Gastrocnemius medialis (tissue), 4 donors: Measurements from ENCODE around the gene CXCR5. TPM values are rescaled to one million over a fixed set of nuclear protein-coding genes. Genes with fewer than 3 reads are reported as not detected.

Experiments used
- ATAC-seq, 2 donors: fragments of 150-250 bp; one replicate each; pipeline ENCODE4 v1.9.1; 2016
- DNase-seq, 2 donors: peaks; one replicate each; pipeline ENCODE4 v3.0.0-alpha.2; 2019
- H3K27ac ChIP-seq, 4 donors: fragments of 200-600 bp; sonication (generic); 1 replicate in 1 of 4; 2 replicates in 3 of 4; pipeline ENCODE4 v1.5.1; 2016 to 2018; ENCODE audit warnings: mild to moderate bottlenecking in 2 of 4, moderate library complexity in 1 of 4
- H3K27me3 ChIP-seq, 3 donors: fragments of 200-600 bp; sonication (generic) in 2 of 3; 1 replicate in 1 of 3; 2 replicates in 2 of 3; pipeline versions ENCODE4 v1.5.1 to v1.6.0; 2016 to 2019; ENCODE audit warnings: mild to moderate bottlenecking in 1 of 3, moderate library complexity in 1 of 3
- H3K36me3 ChIP-seq, 2 donors: fragments of 200-600 bp; sonication (generic) in 1 of 2; one replicate each; pipeline ENCODE4 v1.5.1; 2017 to 2018
- H3K4me1 ChIP-seq, 2 donors: fragments of 200-600 bp; sonication (generic) in 1 of 2; one replicate each; pipeline ENCODE4 v1.5.1; 2016 to 2017; ENCODE audit warnings: mild to moderate bottlenecking in 2 of 2
- H3K4me3 ChIP-seq, 4 donors: fragments of 200-600 bp; sonication (generic) in 3 of 4; 1 replicate in 1 of 4; 2 replicates in 3 of 4; pipeline ENCODE4 v1.5.1; 2016 to 2019; ENCODE audit warnings: mild to moderate bottlenecking in 2 of 4
- H3K9me3 ChIP-seq, 3 donors: fragments of 200-600 bp; sonication (generic) in 2 of 3; 1 replicate in 1 of 3; 2 replicates in 2 of 3; pipeline ENCODE4 v1.5.1; 2016 to 2019
- CTCF ChIP-seq, 5 experiments: fragments of 450-650 bp in 3 of 5; fragments of 200-600 bp in 2 of 5; sonication (generic) in 2 of 5; IDR thresholded peaks in 4 of 5; conservative IDR thresholded peaks in 1 of 5; 1 replicate in 4 of 5; 2 replicates in 1 of 5; pipeline ENCODE4 v1.5.1; 2016 to 2019; ENCODE audit warnings: antibody characterized with exemption in 5 of 5, mild to moderate bottlenecking in 3 of 5, moderate library complexity in 3 of 5
- POLR2A ChIP-seq, 2 donors: fragments of 450-650 bp; IDR thresholded peaks; one replicate each; pipeline ENCODE4 v1.6.1; 2017; ENCODE audit warnings: antibody characterized with exemption in 2 of 2, mild to moderate bottlenecking in 2 of 2, moderate library complexity in 2 of 2
- in situ Hi-C, 4 donors: fragments of 200-750 bp; cut with MboI; loops; one replicate each; pipeline versions ENCODE4 v1.15.0 to v1.8.0; 2017; ENCODE audit warnings: low sequenced_read_pairs in 4 of 4
- intact Hi-C: fragments of 100-400 bp; cut with DNase I; formaldehyde crosslinking; loops from one replicate; pipeline ENCODE4 v1.15.1; 2023; ENCODE audit warnings: low total_unique reads
- total RNA-seq, 4 donors: library from RNA; depleted of rRNA; stranded (reverse); fragments of >200 nt; gene quantifications; one replicate each; pipeline versions ENCODE4 v1.1.0 to v1.2.3, GENCODE V29; 2016

CXCR5 gene
- total RNA-seq, 4 donors from 2014 or later: not detected

GRCh38 chr11:118889797-118890196 is 6.1 kb downstream of the CXCR5 start:
- Histone ChIP-seq H3K36me3 (no peaks in the 10 kb centered on the region), H3K4me1 (peaks cover 28 to 31% of the 10 kb centered on the region in 2 donors), H3K27me3 (no peaks in the 10 kb centered on the region), H3K27ac (peak overlapping the region in 3 of 4 donors; percentile 14 to 41 (median 35)), H3K9me3 (no peaks in the 10 kb centered on the region), H3K4me3 (no peak overlapping the region)
- in situ Hi-C loops (no loop called here), intact Hi-C loops (no loop called here)
- DNase-seq (peak in 1 of 2 donors; percentile 66), ATAC-seq (peak; percentile 35 to 43)
- TF ChIP-seq POLR2A (IDR thresholded peaks at IDR 0.05): no peak
- TF ChIP-seq CTCF (IDR thresholded peaks at IDR 0.05 in 4 of 5, conservative IDR thresholded peaks at IDR 0.05 in 1 of 5): no peak

- H3K27ac ChIP-seq: no peak overlapping the region
- H3K36me3 ChIP-seq: no peaks in the 10 kb centered on the region
- no peak for DNase-seq
- no peak overlapping the region for H3K4me3 ChIP-seq
- TF ChIP-seq CTCF (IDR thresholded peaks at IDR 0.05 in 4 of 5, conservative IDR thresholded peaks at IDR 0.05 in 1 of 5) (no peak), POLR2A (IDR thresholded peaks at IDR 0.05) (no peak)
- intact Hi-C loops: no loop called here
- ATAC-seq: no peak
- H3K9me3 ChIP-seq: no peaks in the 10 kb centered on the region
- in situ Hi-C loops: no loop called here
- H3K27me3 ChIP-seq: no peaks in the 10 kb centered on the region
- H3K4me1 ChIP-seq: peaks cover 28% of the 10 kb centered on the region in 2 donors
Measured at GRCh38 chr11:118892514-118892913, 8.8 kb downstream of the CXCR5 start.

GRCh38 chr11:118892964-118893363 is 9.3 kb downstream of the CXCR5 start:
- no peak overlapping the region for H3K4me3 ChIP-seq
- H3K9me3 ChIP-seq: no peaks in the 10 kb centered on the region
- H3K4me1 ChIP-seq: peaks cover 23% of the 10 kb centered on the region in 2 donors
- H3K27ac ChIP-seq: no peak overlapping the region
- in situ Hi-C loops (no loop called here), intact Hi-C loops (no loop called here)
- no peak for ATAC-seq
- no peaks in the 10 kb centered on the region for H3K27me3 ChIP-seq
- no peak for DNase-seq
- no peaks in the 10 kb centered on the region for H3K36me3 ChIP-seq
- no peak for TF ChIP-seq POLR2A (IDR thresholded peaks at IDR 0.05)
- no peak for TF ChIP-seq CTCF (IDR thresholded peaks at IDR 0.05 in 4 of 5, conservative IDR thresholded peaks at IDR 0.05 in 1 of 5)

GRCh38 chr11:118893662-118894061 is 10.0 kb downstream of the CXCR5 start:
- ATAC-seq: no peak
- Histone ChIP-seq H3K4me1 (peaks cover 16 to 17% of the 10 kb centered on the region in 2 donors), H3K4me3 (no peak overlapping the region), H3K36me3 (peaks cover 0 to 3% of the 10 kb centered on the region in 2 donors), H3K27me3 (no peaks in the 10 kb centered on the region), H3K9me3 (no peaks in the 10 kb centered on the region), H3K27ac (no peak overlapping the region)
- intact Hi-C loops (no loop called here), in situ Hi-C loops (no loop called here)
- TF ChIP-seq CTCF (IDR thresholded peaks at IDR 0.05 in 4 of 5, conservative IDR thresholded peaks at IDR 0.05 in 1 of 5) (no peak), POLR2A (IDR thresholded peaks at IDR 0.05) (no peak)
- no peak for DNase-seq

- Histone ChIP-seq H3K36me3 (peaks cover 0 to 9% of the 10 kb centered on the region in 2 donors), H3K27me3 (no peaks in the 10 kb centered on the region), H3K4me1 (peaks cover 12% of the 10 kb centered on the region in 2 donors)
Measured at GRCh38 chr11:118894192-118894591, 10.5 kb downstream of the CXCR5 start.

More at GRCh38 chr11:118894192-118894591, 10.5 kb downstream of the CXCR5 start:
- intact Hi-C loops: no loop called here
- TF ChIP-seq POLR2A (IDR thresholded peaks at IDR 0.05): no peak
- no peak for TF ChIP-seq CTCF (IDR thresholded peaks at IDR 0.05 in 4 of 5, conservative IDR thresholded peaks at IDR 0.05 in 1 of 5)
- Histone ChIP-seq H3K27ac (no peak overlapping the region), H3K9me3 (no peaks in the 10 kb centered on the region), H3K4me3 (no peak overlapping the region)
- no peak for ATAC-seq
- no peak for DNase-seq
- in situ Hi-C loops: no loop called here
